GM18519 (cell line): ENCODE data around the gene KANTR.

ENCODE experiments used
- ATAC-seq: cut with Tn5 transposase; IDR thresholded peaks from one replicate; pipeline ENCODE4 v1.9.1; 2021; ENCODE audit warnings: mild to moderate bottlenecking, moderate library complexity; ENCODE audit not compliant: unreplicated experiment, low FRiP score

KANTR gene

DNA sequence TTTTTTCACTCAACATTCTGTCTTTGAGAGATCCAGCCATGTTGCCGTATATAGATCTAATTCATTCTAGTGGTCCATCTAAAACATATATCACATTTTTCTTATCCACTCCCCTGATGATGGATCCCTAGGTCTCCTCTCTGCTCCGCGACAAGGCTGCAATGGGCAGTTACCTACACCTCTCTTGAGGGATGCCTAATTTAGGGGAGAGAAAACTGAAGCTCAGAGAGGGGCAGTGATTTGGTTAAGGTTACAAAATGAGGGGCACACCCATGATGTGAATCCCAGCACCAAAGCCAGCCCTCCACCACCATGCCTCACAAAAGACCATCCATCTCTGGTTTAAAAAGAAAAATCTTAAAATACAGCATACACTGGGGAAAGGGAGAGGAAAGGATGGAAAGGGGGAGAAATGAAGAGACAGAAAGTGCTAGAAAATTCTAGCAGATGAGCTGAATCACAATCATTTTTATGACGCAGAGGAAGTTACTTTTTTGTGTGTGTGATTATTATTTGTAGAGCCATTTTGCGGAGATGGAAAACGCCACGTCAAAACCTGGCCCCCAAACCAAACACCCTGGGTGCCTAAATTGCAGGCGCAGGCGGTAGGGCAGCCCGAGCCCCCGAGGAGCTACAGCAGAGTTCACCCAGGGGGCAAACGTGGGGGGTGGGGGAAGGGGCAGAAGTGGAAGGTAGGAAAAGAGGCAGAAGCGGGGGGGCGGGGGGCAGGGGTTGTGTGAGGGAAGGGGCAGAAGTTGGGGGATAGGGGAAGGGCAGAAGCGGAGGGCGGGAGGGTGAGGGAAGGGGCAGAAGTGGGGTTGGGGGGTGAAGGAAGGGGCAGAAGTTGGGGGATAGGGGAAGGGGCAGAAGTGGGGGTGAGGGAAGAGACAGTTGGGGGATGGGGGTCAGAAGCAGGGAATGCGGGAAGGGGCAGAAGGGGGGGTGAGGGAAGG, 13.0 kb upstream of the KANTR start:
- no peak for ATAC-seq

GRCh38 chrX:53081925-53082772, 11.8 kb upstream of the KANTR start, which contains the start of gene TSPYL2:
Gene TSPYL2 (plus strand): TSS chrX:53082367. CDS start chrX:53082499, 132 bp downstream.
- peak; percentile 88 for ATAC-seq

- no peak for ATAC-seq
Measured at GRCh38 chrX:53082773-53083616, 10.9 kb upstream of the KANTR start.

- no peak for ATAC-seq
Measured at GRCh38 chrX:53084043-53084570, 9.8 kb upstream of the KANTR start.

- ATAC-seq = no peak
Measured at GRCh38 chrX:53084863-53085262, 9.1 kb upstream of the KANTR start.

- no peak for ATAC-seq
Measured at GRCh38 chrX:53085661-53086229, 8.2 kb upstream of the KANTR start.

GRCh38 chrX:53086464-53086863, 7.5 kb upstream of the KANTR start:
- ATAC-seq = no peak

- no peak for ATAC-seq
Measured at GRCh38 chrX:53087388-53087831, 6.5 kb upstream of the KANTR start.

DNA sequence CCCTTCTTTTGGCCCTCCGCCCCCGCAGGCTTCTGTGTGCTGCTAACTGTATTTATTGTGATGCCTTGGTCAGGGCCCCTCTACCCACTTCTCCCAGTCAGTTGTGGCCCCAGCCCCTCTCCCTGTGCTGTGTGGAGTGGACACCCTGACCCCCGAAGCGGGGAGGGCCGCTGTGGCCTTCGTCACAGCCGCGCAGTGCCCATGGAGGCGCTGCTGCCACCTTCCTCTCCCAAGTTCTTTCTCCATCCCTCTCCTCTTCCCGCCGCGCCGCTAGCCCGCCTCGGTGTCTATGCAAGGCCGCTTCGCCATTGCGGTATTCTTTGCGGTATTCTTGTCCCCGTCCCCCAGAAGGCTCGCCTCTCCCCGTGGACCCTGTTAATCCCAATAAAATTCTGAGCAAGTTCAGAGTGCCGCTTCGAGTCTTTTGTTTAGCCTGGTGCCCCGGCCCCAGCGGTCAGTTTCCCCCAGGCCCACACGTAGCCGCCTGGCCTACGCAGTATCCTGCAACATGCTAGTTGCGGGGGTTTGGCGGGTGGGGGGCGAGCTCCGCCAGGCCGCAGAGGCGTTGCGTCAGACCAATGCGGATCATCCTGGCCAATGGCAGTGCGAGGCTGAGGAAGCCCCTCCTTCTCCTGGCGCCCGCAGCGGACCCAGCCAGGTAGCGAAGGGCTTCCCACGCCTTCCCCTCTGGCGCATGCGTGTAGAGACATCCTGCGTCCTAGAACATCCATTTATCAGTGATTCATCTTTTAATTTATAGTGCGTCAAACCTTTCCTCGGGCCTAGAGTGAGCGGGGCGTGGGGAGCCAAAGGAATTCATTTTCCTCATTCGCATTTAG, 5.6 kb upstream of the KANTR start:
- ATAC-seq = no peak

DNA sequence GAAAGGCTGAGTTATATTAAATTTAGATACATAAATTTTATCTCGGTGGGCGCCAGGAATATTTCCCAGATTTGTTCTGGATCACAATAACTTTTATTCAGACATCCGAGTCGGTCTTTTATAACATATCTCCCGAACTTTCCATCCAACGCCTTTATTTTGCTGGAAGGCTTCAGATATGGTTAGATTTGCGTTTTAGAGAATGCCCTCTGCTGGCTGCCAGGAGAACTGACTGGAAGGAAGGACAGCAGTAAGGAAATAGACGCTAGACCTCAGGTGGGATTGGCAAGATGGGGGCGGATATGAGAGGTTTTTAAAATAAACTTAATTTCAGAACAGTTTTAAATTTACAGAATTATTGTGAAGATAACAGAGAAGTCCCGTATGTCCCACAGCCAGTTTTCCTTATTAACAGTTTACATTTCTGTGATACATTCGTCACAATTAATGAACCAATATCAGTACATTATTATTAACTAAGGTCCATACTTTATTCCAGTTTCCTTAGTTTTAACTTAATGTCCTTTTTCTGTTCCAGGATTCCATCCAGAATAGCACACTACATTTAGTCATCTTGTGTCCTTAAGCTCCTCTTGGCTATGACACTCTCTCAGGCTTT, 4.6 kb upstream of the KANTR start:
- ATAC-seq = no peak

DNA sequence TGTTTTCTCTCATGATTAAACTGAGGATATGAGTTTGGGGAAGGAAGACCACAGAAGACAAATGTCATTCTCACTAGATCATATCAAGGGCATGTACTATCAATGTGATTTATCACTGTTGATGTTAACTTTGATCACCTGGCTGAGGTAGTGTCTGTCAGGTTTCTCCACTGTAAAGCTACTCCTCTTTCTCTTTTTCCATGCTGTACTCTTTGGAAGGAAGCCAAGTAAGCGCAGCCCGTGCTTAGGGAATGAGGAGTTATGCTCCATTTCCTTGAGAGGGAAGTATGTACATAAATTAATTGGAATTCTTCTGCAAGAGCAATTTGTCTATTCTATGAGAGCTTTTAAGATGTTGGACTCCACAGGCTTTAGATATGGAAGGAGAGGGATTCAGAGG, 4.0 kb upstream of the KANTR start:
- ATAC-seq = no peak

DNA sequence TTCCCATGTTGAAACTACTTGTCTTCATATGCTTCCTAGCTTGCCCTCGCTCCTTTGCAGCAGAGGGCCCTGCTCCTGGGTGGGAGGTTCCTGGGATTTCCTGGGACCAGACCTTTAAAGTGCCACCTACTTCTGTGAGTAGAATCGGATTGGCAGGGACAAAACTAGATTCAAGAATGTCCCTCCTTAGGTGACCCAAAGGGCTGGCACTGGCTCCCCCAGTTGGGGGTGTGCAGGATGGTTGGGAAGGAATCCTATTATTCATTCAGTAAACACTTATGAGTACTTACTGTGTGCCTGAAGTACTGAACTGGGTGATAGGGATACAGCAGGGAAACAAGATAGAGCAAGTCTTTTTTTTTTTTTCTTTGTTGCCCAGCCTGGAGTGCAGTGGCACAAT, 2.6 kb upstream of the KANTR start:
- ATAC-seq = no peak

- no peak for ATAC-seq
Measured at GRCh38 chrX:53093177-53093655, 726 bp upstream of the KANTR start.

GRCh38 chrX:53094582-53094905, 602 bp downstream of the KANTR start:
- ATAC-seq = no peak

DNA sequence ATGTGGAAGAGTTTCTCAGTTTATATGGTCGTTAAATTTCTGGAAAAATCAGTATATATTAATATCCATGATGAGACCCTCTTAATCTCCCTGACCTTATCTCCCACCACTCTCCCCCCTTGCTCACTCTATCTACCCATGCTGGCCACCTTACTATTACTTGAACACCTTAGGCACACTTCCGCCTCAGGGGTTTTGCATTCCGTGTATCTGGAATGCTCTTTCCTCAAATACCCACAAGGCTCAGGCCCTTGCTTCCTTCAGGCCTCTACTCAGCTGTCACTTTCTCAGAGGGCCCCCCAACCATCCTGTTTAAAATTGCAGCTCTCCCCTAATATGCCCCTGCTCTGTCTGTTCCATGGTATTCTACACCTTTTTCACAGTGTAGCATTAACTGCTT, 1.9 kb downstream of the KANTR start:
- ATAC-seq = no peak

DNA sequence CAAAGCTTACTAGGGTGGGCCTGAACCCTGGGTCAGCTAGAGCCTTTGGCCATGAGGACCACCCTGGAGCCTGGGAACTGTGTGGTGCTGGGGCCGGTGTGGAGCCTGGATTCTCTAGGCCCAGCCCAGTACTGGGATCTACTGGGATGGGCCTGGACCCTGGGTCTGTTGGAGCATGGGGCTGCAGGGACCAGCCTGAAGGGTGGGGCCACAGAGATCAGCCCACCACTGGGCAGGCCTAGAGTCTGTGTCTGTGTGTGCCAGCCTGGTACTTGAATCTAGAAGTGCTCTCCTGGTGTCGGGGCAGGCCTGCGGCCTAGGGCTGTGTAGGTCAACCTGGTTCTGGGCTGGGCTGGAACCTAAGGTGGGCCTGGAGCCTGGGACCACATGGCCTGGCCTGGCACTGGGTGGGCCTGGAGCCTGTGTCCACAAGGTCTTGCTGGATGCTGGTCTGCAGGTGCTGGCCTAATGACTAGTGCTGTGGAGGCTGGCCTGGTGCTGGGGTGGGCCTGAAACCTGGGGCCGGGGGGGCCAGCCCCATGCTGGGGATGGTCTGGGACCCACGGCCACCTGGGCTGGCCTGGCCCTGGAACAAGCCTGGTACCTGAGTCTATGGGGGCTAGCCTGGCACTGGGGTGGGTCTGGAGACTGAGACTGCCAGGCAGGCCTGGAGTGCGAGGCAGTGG, 21.1 kb downstream of the KANTR start:
- ATAC-seq = no peak

DNA sequence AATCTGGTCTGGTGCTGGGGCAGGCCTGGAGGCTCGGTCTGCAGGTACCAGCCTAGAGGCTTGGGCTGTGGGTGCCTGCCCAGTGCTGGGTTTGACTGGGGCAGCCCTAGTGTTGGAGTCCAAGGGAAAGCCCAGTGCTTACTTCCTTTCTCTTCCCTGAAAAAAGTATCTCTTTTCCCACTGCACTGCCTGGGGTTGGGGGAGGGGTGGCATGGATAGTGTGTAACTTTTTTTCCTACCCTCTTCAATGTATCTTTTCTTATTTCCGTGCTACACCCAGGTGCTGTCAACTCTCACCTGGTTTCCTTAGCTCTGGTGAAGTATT, 21.6 kb downstream of the KANTR start:
- no peak for ATAC-seq

- ATAC-seq = no peak
Measured at GRCh38 chrX:53116101-53116500, 22.2 kb downstream of the KANTR start.
